ENCODE measurements around the gene PIWIL1.

Gene PIWIL1

DNA sequence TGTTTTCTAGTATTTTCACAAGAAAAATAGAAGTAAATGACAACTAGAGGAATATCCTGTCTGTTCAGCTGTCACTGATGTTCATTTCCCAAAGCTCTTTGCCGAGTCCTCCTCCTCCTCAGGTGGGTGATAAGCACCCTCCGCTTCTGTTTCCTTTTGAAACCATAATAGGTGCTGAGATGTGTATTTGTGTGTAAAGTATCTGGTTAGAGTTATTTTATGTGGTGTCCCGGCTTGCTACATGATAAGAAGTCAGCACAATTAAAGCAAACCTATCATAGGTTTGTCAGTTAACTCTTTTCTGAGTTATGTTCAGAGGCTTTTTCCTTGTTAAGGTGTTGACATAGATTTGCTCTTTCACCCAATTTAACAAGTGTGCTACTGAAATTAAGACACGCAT, 82.4 kb downstream of the PIWIL1 start:
- H3K4me3 ChIP-seq (ENCODE audit: low read depth, low read length), result no peak overlapping the region
- no peak for DNase-seq (ENCODE audit: low read depth)
- TF ChIP-seq CTCF (IDR thresholded peaks at IDR 0.05; ENCODE audit: control insufficient read depth, extremely low read depth, insufficient read depth), result no peak

GRCh38 chr12:130421896-130422295, 84.2 kb downstream of the PIWIL1 start:
- DNase-seq (ENCODE audit: low read depth), result no peak
- no peak for TF ChIP-seq CTCF (IDR thresholded peaks at IDR 0.05; ENCODE audit: control insufficient read depth, extremely low read depth, insufficient read depth)
- H3K4me3 ChIP-seq (ENCODE audit: low read depth, low read length), result no peak overlapping the region
